ENCODE measurements around the gene IHH.

IHH gene

GRCh38 chr2:219060821-219061791 lies at the start of gene IHH:
Gene IHH (minus strand): TSS chr2:219060921. CDS start chr2:219060467, 454 bp downstream.
- DNase-seq (ENCODE audit: low read depth in 2 of 2) = no peak

- no peak for DNase-seq (ENCODE audit: low read depth in 2 of 2)
These were observed 48.8 kb upstream of the IHH start for GRCh38 chr2:219109471-219109870.

- DNase-seq (ENCODE audit: low read depth in 2 of 2) = no peak
These were observed 47.0 kb upstream of the IHH start for GRCh38 chr2:219107758-219108157.

- DNase-seq (ENCODE audit: low read depth in 2 of 2) = no peak
These were observed 45.5 kb upstream of the IHH start for GRCh38 chr2:219106251-219106650.

- peak; percentile 11 to 17 for DNase-seq (ENCODE audit: low read depth in 2 of 2)
These were observed 43.6 kb upstream of the IHH start for GRCh38 chr2:219104107-219105035.

- no peak for DNase-seq (ENCODE audit: low read depth in 2 of 2)
These were observed 38.6 kb upstream of the IHH start for GRCh38 chr2:219099329-219099728.

- no peak for DNase-seq (ENCODE audit: low read depth in 2 of 2)
These were observed 34.8 kb upstream of the IHH start for GRCh38 chr2:219095406-219095935.

GRCh38 chr2:219094171-219094570 lies 33.5 kb upstream of the IHH start:
- DNase-seq (ENCODE audit: low read depth in 2 of 2) = no peak

- DNase-seq (ENCODE audit: low read depth in 2 of 2) = no peak
These were observed 29.9 kb upstream of the IHH start for GRCh38 chr2:219090436-219091299.

GRCh38 chr2:219089330-219089729 lies 28.6 kb upstream of the IHH start:
- no peak for DNase-seq (ENCODE audit: low read depth in 2 of 2)

GRCh38 chr2:219087848-219088247 lies 27.1 kb upstream of the IHH start:
- no peak for DNase-seq (ENCODE audit: low read depth in 2 of 2)

GRCh38 chr2:219087361-219087760 lies 26.6 kb upstream of the IHH start:
- no peak for DNase-seq (ENCODE audit: low read depth in 2 of 2)

GRCh38 chr2:219086196-219086595 lies 25.5 kb upstream of the IHH start:
- DNase-seq (ENCODE audit: low read depth in 2 of 2) = no peak

GRCh38 chr2:219084791-219085190 lies 24.1 kb upstream of the IHH start:
- no peak for DNase-seq (ENCODE audit: low read depth in 2 of 2)

- DNase-seq (ENCODE audit: low read depth in 2 of 2) = no peak
These were observed 21.7 kb upstream of the IHH start for GRCh38 chr2:219082332-219082958.

GRCh38 chr2:219081701-219082331 lies 21.1 kb upstream of the IHH start:
- DNase-seq (ENCODE audit: low read depth in 2 of 2) = no peak

- no peak for DNase-seq (ENCODE audit: low read depth in 2 of 2)
These were observed 20.4 kb upstream of the IHH start for GRCh38 chr2:219081096-219081495.

- DNase-seq (ENCODE audit: low read depth in 2 of 2) = no peak
These were observed 18.7 kb upstream of the IHH start for GRCh38 chr2:219079417-219079816.

GRCh38 chr2:219078951-219079350 lies 18.2 kb upstream of the IHH start:
- no peak for DNase-seq (ENCODE audit: low read depth in 2 of 2)

GRCh38 chr2:219078126-219078525 lies 17.4 kb upstream of the IHH start:
- DNase-seq (ENCODE audit: low read depth in 2 of 2) = no peak

Data from fibroblast of skin of left biceps (primary cell).